Measurements from ENCODE around the gene ANGPT4. TPM values are rescaled to one million over a fixed set of nuclear protein-coding genes. Genes with fewer than 3 reads are reported as not detected.

The ANGPT4 gene
- total and polyA plus RNA-seq, 2 of the 13 experiments (the other 11 are each of a cell fraction or from before 2014, with no cell fraction given), result not detected

DNA sequence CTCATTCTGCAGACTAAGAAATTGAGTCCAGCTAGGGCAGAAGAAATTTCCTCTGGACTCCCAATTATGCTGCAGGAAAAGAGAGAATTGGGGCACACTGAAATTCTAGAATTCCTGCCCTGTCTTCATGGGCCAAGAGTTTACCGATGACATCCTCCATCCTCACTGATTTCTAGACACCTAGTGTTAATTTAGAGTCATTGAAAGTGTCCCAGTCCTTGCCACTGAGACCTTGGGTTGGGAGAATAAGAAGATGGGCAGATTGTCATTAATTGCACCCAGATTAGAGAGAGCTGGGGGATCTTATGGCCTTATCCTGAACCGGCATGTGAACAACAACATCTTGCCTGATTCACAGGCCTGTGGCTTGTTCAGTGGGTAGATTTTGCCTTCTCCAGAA lies 29.0 kb downstream of the ANGPT4 start:
- FAIRE-seq, result no peak

More for the DNA sequence above, 29.0 kb downstream of the ANGPT4 start:
- intact Hi-C loops (cut with micrococcal nuclease; ENCODE audit: unreplicated experiment) (loop anchor here (10.0 kb wide), 1 partner anchor 408 kb away; no protein-coding TSS in a partner anchor), in situ Hi-C loops (cut with HindIII; ENCODE audit: extremely low pct_ligation_motif_present, low pct_unique_long_range_greater_than_20kb) (no loop called here)
- no TSS peak for BruUV-seq (replicated peaks)
- H3K4me3 ChIP-seq (replicated peaks in 1 of 3; ENCODE audit: insufficient read depth in 1 of 3, low read depth in 2 of 3, low read length in 3 of 3), result no peak overlapping the region
- ATAC-seq (no peak), DNase-seq (ENCODE audit: low spot score) (no peak)
- no peaks in the 10 kb centered on the region for H3K9me3 ChIP-seq (ENCODE audit: low read length)
- ChIA-PET POLR2A (no interaction called here), CTCF (ENCODE audit: low intra/inter-chr PET ratio, low total read pairs) (no interaction called here)
- no peaks in the 10 kb centered on the region for H3K79me2 ChIP-seq (ENCODE audit: insufficient read depth, low read length)
- no peak overlapping the region for H2AFZ ChIP-seq (ENCODE audit: low read length)
- H3K36me3 ChIP-seq (replicated peaks in 1 of 2; ENCODE audit: control insufficient read depth in 1 of 2, insufficient read depth in 2 of 2, low read length in 2 of 2), result no peaks in the 10 kb centered on the region
- WGBS (ENCODE audit: low lambda C conversion rate), result 2% methylated on average over 2 of the region's 2 CpGs
- no peak overlapping the region for H3K27ac ChIP-seq (ENCODE audit: extremely low read length, insufficient read depth, low read length)
- H3K27me3 ChIP-seq (ENCODE audit: control insufficient read depth in 1 of 2, insufficient read depth in 2 of 2, low read length in 2 of 2), result peaks cover 2 to 25% of the 10 kb centered on the region in 2 experiments; a peak in 4 of 5 replicates
- H3K4me1 ChIP-seq (ENCODE audit: insufficient read depth, low read length), result no peaks in the 10 kb centered on the region
- H3K9ac ChIP-seq (ENCODE audit: insufficient read depth, low read depth, low read length), result no peak overlapping the region
- no peak overlapping the region for H3K4me2 ChIP-seq (ENCODE audit: low read depth, low read length)
- H4K20me1 ChIP-seq (ENCODE audit: insufficient read depth, low read length), result no peaks in the 10 kb centered on the region
- no peak for TF ChIP-seq ZNF121 (CRISPR knock-in tag; IDR thresholded peaks at IDR 0.05)
- TF ChIP-seq TRIM24 (CRISPR knock-in tag; IDR thresholded peaks at IDR 0.05), result no peak
- TF ChIP-seq ZBTB4 (CRISPR knock-in tag; IDR thresholded peaks at IDR 0.05; ENCODE audit: borderline replicate concordance), result no peak
- no peak for TF ChIP-seq HNRNPK (IDR thresholded peaks at IDR 0.05; ENCODE audit: low read depth, low read length, poor library complexity, severe bottlenecking)
- no peak for TF ChIP-seq ZNF615 (CRISPR knock-in tag; IDR thresholded peaks at IDR 0.05; ENCODE audit: borderline replicate concordance)
- TF ChIP-seq, protein P1, sequence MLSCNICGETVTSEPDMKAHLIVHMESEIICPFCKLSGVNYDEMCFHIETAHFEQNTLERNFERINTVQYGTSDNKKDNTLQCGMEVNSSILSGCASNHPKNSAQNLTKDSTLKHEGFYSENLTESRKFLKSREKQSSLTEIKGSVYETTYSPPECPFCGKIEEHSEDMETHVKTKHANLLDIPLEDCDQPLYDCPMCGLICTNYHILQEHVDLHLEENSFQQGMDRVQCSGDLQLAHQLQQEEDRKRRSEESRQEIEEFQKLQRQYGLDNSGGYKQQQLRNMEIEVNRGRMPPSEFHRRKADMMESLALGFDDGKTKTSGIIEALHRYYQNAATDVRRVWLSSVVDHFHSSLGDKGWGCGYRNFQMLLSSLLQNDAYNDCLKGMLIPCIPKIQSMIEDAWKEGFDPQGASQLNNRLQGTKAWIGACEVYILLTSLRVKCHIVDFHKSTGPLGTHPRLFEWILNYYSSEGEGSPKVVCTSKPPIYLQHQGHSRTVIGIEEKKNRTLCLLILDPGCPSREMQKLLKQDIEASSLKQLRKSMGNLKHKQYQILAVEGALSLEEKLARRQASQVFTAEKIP (CRISPR knock-in tag; IDR thresholded peaks at IDR 0.05; ENCODE audit: borderline replicate concordance), result no peak
- no peak for TF ChIP-seq NR2F2 (IDR thresholded peaks at IDR 0.05; ENCODE audit: borderline replicate concordance, low read depth)
- TF ChIP-seq DNMT1 (CRISPR knock-in tag; IDR thresholded peaks at IDR 0.05), result no peak
- no peak for TF ChIP-seq ASH2L (IDR thresholded peaks at IDR 0.05; ENCODE audit: insufficient read length, low read depth, low read length)
- TF ChIP-seq SALL2 (CRISPR knock-in tag; IDR thresholded peaks at IDR 0.05), result no peak
